ENCODE measurements around the gene SNCG. TPM values are rescaled to one million over a fixed set of nuclear protein-coding genes. Genes with fewer than 3 reads are reported as not detected.

SNCG gene
- total and polyA plus RNA-seq, 2 of the 8 experiments (the other 6 are each of a cell fraction or from before 2014, with no cell fraction given) = 4.4 to 12.2 TPM

- no peaks in the 10 kb centered on the region for H3K79me2 ChIP-seq (ENCODE audit: control insufficient read depth in 1 of 2, insufficient read depth in 2 of 2, low read length in 2 of 2)
- peaks cover 8 to 25% (median 22%) of the 10 kb centered on the region in 4 experiments for H3K4me1 ChIP-seq (replicated peaks in 1 of 4; ENCODE audit: control insufficient read depth in 3 of 4, insufficient read depth in 4 of 4, low read length in 3 of 4)
- H3K18ac ChIP-seq (ENCODE audit: extremely low read depth, low read length) = no peak overlapping the region
- no peak for TF ChIP-seq HDAC6 (IDR thresholded peaks at IDR 0.05; ENCODE audit: low read depth, low read length)
- no peak for TF ChIP-seq SUZ12 (IDR thresholded peaks at IDR 0.05; ENCODE audit: low read length)
- no peak for TF ChIP-seq GTF2F1 (IDR thresholded peaks at IDR 0.05; ENCODE audit: borderline replicate concordance, low read depth, low read length)
- TF ChIP-seq RFX5 (IDR thresholded peaks at IDR 0.05; ENCODE audit: borderline replicate concordance, low read depth, low read length) = no peak
- no peak for TF ChIP-seq SIN3A (conservative IDR thresholded peaks at IDR 0.05 in 1 of 2, IDR thresholded peaks at IDR 0.05 in 1 of 2; ENCODE audit: low read depth in 1 of 2, low read length in 2 of 2)
- no peak for TF ChIP-seq POLR2AphosphoS5 (IDR thresholded peaks at IDR 0.05; ENCODE audit: low read depth, low read length)
- no peak for TF ChIP-seq TAF1 (IDR thresholded peaks at IDR 0.05; ENCODE audit: low read depth, low read length)
- TF ChIP-seq RNF2 (IDR thresholded peaks at IDR 0.05; ENCODE audit: borderline replicate concordance, low read depth, low read length, missing control alignments, poor library complexity, severe bottlenecking) = no peak
- no peak for TF ChIP-seq BRCA1 (IDR thresholded peaks at IDR 0.05; ENCODE audit: low read depth, low read length)
- no peak overlapping the region for H3K27ac ChIP-seq (ENCODE audit: low read depth, low read length)
- no peak overlapping the region for H3K4me2 ChIP-seq (ENCODE audit: insufficient read depth in 1 of 2, low read depth in 2 of 2, low read length in 2 of 2)
- ChIA-PET POLR2A (ENCODE audit: partially characterized antibody) (no interaction called here), CTCF (ENCODE audit: partially characterized antibody) (interaction anchor here (22.5 to 26.4 kb wide), 2 partner anchors 5 to 9 kb away, joined by 975 read pairs; partner anchors contain the start of genes ADIRF, MMRN2 and SNCG)
- no peaks in the 10 kb centered on the region for H3K27me3 ChIP-seq (replicated peaks in 1 of 4; ENCODE audit: control insufficient read depth in 3 of 4, extremely low read depth in 1 of 4, insufficient read depth in 3 of 4, low read length in 3 of 4)
- no peak overlapping the region for H2BK15ac ChIP-seq (ENCODE audit: low read length)
- no peak overlapping the region for H4K5ac ChIP-seq (ENCODE audit: insufficient read length, low read depth, low read length)
- no peak overlapping the region for H3K4me3 ChIP-seq (ENCODE audit: extremely low read depth in 1 of 4, insufficient read depth in 2 of 4, low read depth in 3 of 4, low read length in 4 of 4)
- DNase-seq (ENCODE audit: low read depth in 1 of 2, low spot score in 2 of 2) = no peak
- no peak for FAIRE-seq
- no peak overlapping the region for H2BK5ac ChIP-seq (ENCODE audit: low read depth, low read length)
- no peak overlapping the region for H3K4ac ChIP-seq (replicated peaks; ENCODE audit: insufficient read length, low read depth, low read length)
- no peak overlapping the region for H4K8ac ChIP-seq (ENCODE audit: extremely low read depth, insufficient read depth, low read length)
- H2AFZ ChIP-seq (ENCODE audit: low read length) = no peak overlapping the region
- no peaks in the 10 kb centered on the region for H4K20me1 ChIP-seq (replicated peaks in 1 of 2; ENCODE audit: control insufficient read depth in 1 of 2, insufficient read depth in 2 of 2, low read length in 2 of 2)
- H3K23ac ChIP-seq (ENCODE audit: insufficient read length) = no peak overlapping the region
- no peak overlapping the region for H3K14ac ChIP-seq (ENCODE audit: insufficient read length)
- no peak overlapping the region for H4K91ac ChIP-seq (replicated peaks; ENCODE audit: insufficient read length, low read length)
- peaks cover 3 to 9% of the 10 kb centered on the region in 2 experiments for H3K9me3 ChIP-seq (ENCODE audit: insufficient read depth in 2 of 2, low read depth in 1 of 2, low read length in 1 of 2)
- no peaks in the 10 kb centered on the region for H3K36me3 ChIP-seq (ENCODE audit: control insufficient read depth in 2 of 4, insufficient read depth in 4 of 4, low read length in 3 of 4)
- no peaks in the 10 kb centered on the region for H3K79me1 ChIP-seq (ENCODE audit: low read depth, low read length)
- no peak overlapping the region for H2AK5ac ChIP-seq (ENCODE audit: low read depth, low read length)
- no peak overlapping the region for H3K56ac ChIP-seq (replicated peaks; ENCODE audit: insufficient read length, low read depth, low read length)
- no peaks in the 10 kb centered on the region for H3K23me2 ChIP-seq (ENCODE audit: low read depth, low read length)
- no peak overlapping the region for H2BK20ac ChIP-seq (ENCODE audit: low read length)
- no peak overlapping the region for H2BK12ac ChIP-seq (ENCODE audit: low read depth, low read length)
- no peak overlapping the region for H2BK120ac ChIP-seq (replicated peaks; ENCODE audit: low read depth, low read length)
- no peak overlapping the region for H3K9ac ChIP-seq (replicated peaks in 1 of 4; ENCODE audit: extremely low read depth in 1 of 4, low read depth in 3 of 4, low read length in 3 of 4)
Observed at GRCh38 chr10:86951184-86951761, 7.1 kb upstream of the SNCG start.

All from H1 (cell line).